Ovary (tissue), 9 donors: ENCODE data around the gene NIPBL. TPM values are rescaled to one million over a fixed set of nuclear protein-coding genes. Genes with fewer than 3 reads are reported as not detected.
A peak's percentile ranks its signal among the peaks of the same experiment; 100 is the strongest.

ENCODE experiments used
- DNase-seq, 5 donors: peaks; one replicate each; pipeline ENCODE4 v3.0.0-alpha.2; 2019 to 2020
- H3K27ac ChIP-seq, 2 donors: fragments of 200-600 bp; one replicate each; pipeline versions ENCODE4 v1.5.1 to v1.8.0; 2019 to 2022
- H3K27me3 ChIP-seq: fragments of 200-600 bp; one replicate; pipeline ENCODE4 v1.8.0; 2022
- H3K36me3 ChIP-seq: fragments of 200-600 bp; sonication (generic); one replicate; pipeline ENCODE4 v1.5.1; 2019
- H3K4me1 ChIP-seq: one replicate; pipeline ENCODE4 v1.8.1; 2013; ENCODE audit warnings: mild to moderate bottlenecking, moderate library complexity; ENCODE audit not compliant: insufficient read depth
- H3K4me3 ChIP-seq: fragments of 200-600 bp; sonication (generic); one replicate; pipeline ENCODE4 v1.5.1; 2017
- H3K9me3 ChIP-seq, 2 donors: fragments of 200-600 bp in 1 of 2; sonication (generic) in 1 of 2; one replicate each; pipeline versions ENCODE4 v1.5.1 to v1.8.1; 2013 to 2019; ENCODE audit warnings: mild to moderate bottlenecking in 1 of 2, moderate library complexity in 1 of 2
- CTCF ChIP-seq, 3 donors: fragments of 450-650 bp in 2 of 3; fragments of 200-600 bp in 1 of 3; IDR thresholded peaks; one replicate each; pipeline versions ENCODE4 v1.5.1 to v1.8.0; 2016 to 2022; ENCODE audit warnings: antibody characterized with exemption in 3 of 3, mild to moderate bottlenecking in 1 of 3
- EP300 ChIP-seq: sonication (generic); formaldehyde crosslinking; IDR thresholded peaks from one replicate; pipeline ENCODE4 v1.6.1; 2017; ENCODE audit warnings: antibody characterized with exemption
- POLR2A ChIP-seq: fragments of 450-650 bp; IDR thresholded peaks from one replicate; pipeline ENCODE4 v1.6.1; 2017; ENCODE audit warnings: antibody characterized with exemption, mild to moderate bottlenecking, moderate library complexity
- WGBS, 3 donors: extraction: QIAGEN DNeasy Blood & Tissue Kit in 1 of 3; methylation state at CpG; one replicate each; pipeline versions ENCODE4 v1.1.5 to v1.1.7; 2013 to 2017; 5-methylcytosine and 5-hydroxymethylcytosine counted together
- intact Hi-C, 4 donors: fragments of 100-400 bp; cut with DNase I; formaldehyde crosslinking; loops; one replicate each; pipeline versions ENCODE4 v1.11.0 to v1.15.1; 2022 to 2023
- polyA plus RNA-seq, 2 donors: library from polyadenylated mRNA; stranded (reverse); fragments of 200-250 nt in 1 of 2; fragments of 350-450 nt in 1 of 2; fragmentation: Illumina TruSeq in 1 of 2; extraction: RNeasy Lipid Tissue Mini Kit (QIAGEN cat#74804) in 1 of 2; gene quantifications; one replicate each; pipeline ENCODE4 v1.2.3, GENCODE V29; 2013 to 2014
- total RNA-seq, 7 donors: library from RNA; depleted of rRNA in 2 of 7; stranded (reverse); fragments of >200 nt in 2 of 7; fragmentation: NEBNext Ultra II Directional in 3 of 7; extraction: Animal tissue kit (Norgen Biotek cat#: 25700) in 3 of 7; gene quantifications; one replicate each; pipeline versions ENCODE4 v1.1.0 to v1.2.4, GENCODE V29; 2016 to 2023
- donor health status: DM: no; HTN: no; CAD: no; lungs with moderate emphysema.
- donor health status: DM: no; HTN: no; CAD: no.
- donor health status: Bipolar disorder and iron deficiency.
- donor health status: DM: yes; HTN: yes; CAD: no.
- donor health status: DM: no; HTN: no; CAD: no.
- donor health status: DM: yes; HTN: yes; CAD: no.

The NIPBL gene
- total and polyA plus RNA-seq, 9 donors = 20.8 to 73.1 (median 61.7) TPM

- Histone ChIP-seq H3K4me3 (peak overlapping the region; percentile 62), H3K4me1 (peaks cover 4% of the 10 kb centered on the region), H3K27me3 (no peaks in the 10 kb centered on the region), H3K9me3 (no peaks in the 10 kb centered on the region), H3K36me3 (no peaks in the 10 kb centered on the region), H3K27ac (peak overlapping the region; percentile 92 to 98)
- 0 to 1% (median 0%) methylated on average over 11 of the region's 11 CpGs for WGBS, 3 donors
- intact Hi-C loops = loop anchor here in 2 of 4 donors (10.0 kb wide), 2 partner anchors 67 to 133 kb away; no protein-coding TSS in a partner anchor
- TF ChIP-seq CTCF (IDR thresholded peaks at IDR 0.05) = no peak
- TF ChIP-seq POLR2A = no peak
- no peak for TF ChIP-seq EP300
- DNase-seq = no peak
These were observed 1.3 kb downstream of the NIPBL start for GRCh38 chr5:36877667-36878391.

- no peaks in the 10 kb centered on the region for H3K27me3 ChIP-seq
- peaks cover 4% of the 10 kb centered on the region for H3K4me1 ChIP-seq
- peak overlapping the region in 1 of 2 donors; percentile 92 for H3K27ac ChIP-seq
- intact Hi-C loops = loop anchor here in 2 of 4 donors (10.0 kb wide), 2 partner anchors 66 to 134 kb away; no protein-coding TSS in a partner anchor
- H3K36me3 ChIP-seq = no peaks in the 10 kb centered on the region
- no peak for TF ChIP-seq EP300
- TF ChIP-seq POLR2A = no peak
- TF ChIP-seq CTCF (IDR thresholded peaks at IDR 0.05) = no peak
- peak; percentile 29 to 50 (median 38) for DNase-seq
- no peaks in the 10 kb centered on the region for H3K9me3 ChIP-seq
- WGBS, 3 donors = 1% methylated on average over 16 of the region's 16 CpGs
- peak overlapping the region; percentile 62 for H3K4me3 ChIP-seq
These were observed 2.0 kb downstream of the NIPBL start for GRCh38 chr5:36878392-36879082.

GRCh38 chr5:36879274-36880033 is 2.9 kb downstream of the NIPBL start:
- Histone ChIP-seq H3K27me3 (no peaks in the 10 kb centered on the region), H3K36me3 (no peaks in the 10 kb centered on the region), H3K9me3 (no peaks in the 10 kb centered on the region), H3K4me3 (peak overlapping the region; percentile 62), H3K27ac (peak overlapping the region in 1 of 2 donors; percentile 92), H3K4me1 (peaks cover 3% of the 10 kb centered on the region)
- intact Hi-C loops = loop anchor here in 2 of 4 donors (10.0 kb wide), 3 partner anchors 55 to 135 kb away; no protein-coding TSS in a partner anchor
- DNase-seq = no peak
- TF ChIP-seq POLR2A = no peak
- TF ChIP-seq CTCF (IDR thresholded peaks at IDR 0.05) = no peak
- no peak for TF ChIP-seq EP300
- 14 to 26% (median 17%) methylated on average over 2 of the region's 2 CpGs for WGBS, 3 donors

GRCh38 chr5:36880761-36881160 is 4.2 kb downstream of the NIPBL start:
- Histone ChIP-seq H3K4me3 (no peak overlapping the region), H3K4me1 (peaks cover 6% of the 10 kb centered on the region), H3K27ac (no peak overlapping the region), H3K36me3 (no peaks in the 10 kb centered on the region), H3K9me3 (no peaks in the 10 kb centered on the region), H3K27me3 (no peaks in the 10 kb centered on the region)
- DNase-seq = no peak
- 22 to 26% (median 23%) methylated on average over 3 of the region's 3 CpGs for WGBS, 3 donors
- intact Hi-C loops = loop anchor here in 1 of 4 donors (10.0 kb wide), 1 partner anchor 54 kb away; no protein-coding TSS in a partner anchor
- no peak for TF ChIP-seq CTCF (IDR thresholded peaks at IDR 0.05)
- TF ChIP-seq POLR2A = no peak
- no peak for TF ChIP-seq EP300
